K562 (cell line): ENCODE measurements around the gene CCDC178. TPM values are rescaled to one million over a fixed set of nuclear protein-coding genes. Genes with fewer than 3 reads are reported as not detected.

ENCODE experiments used
- ADNP ChIP-seq: fragments of 200-800 bp; sonication (Bioruptor generic); IDR thresholded peaks from 2 replicates; pipeline ENCODE4 v1.6.1; 2016; ENCODE audit warnings: missing genetic modification characterization, missing compliant biosample characterization
- SREBF2 ChIP-seq: sonication (generic); formaldehyde crosslinking; IDR thresholded peaks from 2 replicates; pipeline ENCODE4 v1.4.0; 2020; ENCODE audit warnings: mild to moderate bottlenecking, missing genetic modification reagents
- ZNF318 ChIP-seq, 2 experiments: fragments of 450-650 bp; IDR thresholded peaks; 2 replicates each; pipeline ENCODE4 v1.6.1; 2016; ENCODE audit warnings: mild to moderate bottlenecking in 2 of 2, borderline replicate concordance in 1 of 2, low read depth in 1 of 2, moderate library complexity in 1 of 2
- polyA plus RNA-seq, 8 experiments: library from polyadenylated mRNA; depleted of rRNA in 4 of 8; stranded (reverse) in 5 of 8; unstranded in 3 of 8; fragments of >200 nt; fragmentation: Nextera tagmentation in 2 of 8; fragmentation: Illumina TruSeq in 1 of 8; extraction: Ambion mirVana in 2 of 8; extraction: Trizol in 1 of 8; gene quantifications; 2 replicates each; pipeline versions ENCODE4 v1.2.1 to v1.2.3, GENCODE V29; 2011 to 2014; ENCODE audit warnings: inconsistent platforms in 1 of 8, missing spikeins in 1 of 8
- total RNA-seq, 7 experiments: library from RNA; depleted of rRNA in 6 of 7; stranded (reverse); fragments of >200 nt in 6 of 7; fragmentation: Illumina TruSeq in 2 of 7; extraction: Trizol in 2 of 7; gene quantifications; 2 replicates each; pipeline versions ENCODE4 v1.2.1 to v1.2.3, GENCODE V29; 2011 to 2021; ENCODE audit warnings: low replicate concordance in 1 of 7
- TF ChIP-seq, protein P1 (sequence below): IDR thresholded peaks from 2 replicates; pipeline ENCODE4 v1.6.1; 2011; ENCODE audit not compliant: insufficient read length; ENCODE audit errors: extremely low read depth

Gene CCDC178
- total and polyA plus RNA-seq, 9 of the 15 experiments (the other 6 are each of a cell fraction or from before 2014, with no cell fraction given): 0.12 to 0.47 (median 0.15) TPM; not detected in 6

GRCh38 chr18:32998921-32999320 is 441.6 kb downstream of the CCDC178 start (continued):
- TF ChIP-seq ZNF318 (IDR thresholded peaks at IDR 0.05; ENCODE audit: borderline replicate concordance in 1 of 2, low read depth in 1 of 2) (no peak), ADNP (tag) (no peak), SREBF2 (CRISPR knock-in tag) (no peak)
- TF ChIP-seq, protein P1, sequence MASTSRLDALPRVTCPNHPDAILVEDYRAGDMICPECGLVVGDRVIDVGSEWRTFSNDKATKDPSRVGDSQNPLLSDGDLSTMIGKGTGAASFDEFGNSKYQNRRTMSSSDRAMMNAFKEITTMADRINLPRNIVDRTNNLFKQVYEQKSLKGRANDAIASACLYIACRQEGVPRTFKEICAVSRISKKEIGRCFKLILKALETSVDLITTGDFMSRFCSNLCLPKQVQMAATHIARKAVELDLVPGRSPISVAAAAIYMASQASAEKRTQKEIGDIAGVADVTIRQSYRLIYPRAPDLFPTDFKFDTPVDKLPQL: no peak
